Activated naive CD8-positive, alpha-beta T cell (primary cell): Measurements from ENCODE around the gene PILRA.
A peak's percentile ranks its signal among the peaks of the same experiment; 100 is the strongest.
"Not testable (repeated sequence)": the region's sequence is repeated elsewhere in the genome, so short reads cannot be mapped to it uniquely, and the experiment has no call there.

Experiments
- H3K27ac Mint-ChIP-seq: one replicate; pipeline ENCODE4 v1.8.0; 2021; ENCODE audit warnings: mixed read lengths
- H3K27me3 Mint-ChIP-seq: one replicate; pipeline ENCODE4 v1.8.0; 2021; ENCODE audit warnings: mixed read lengths
- H3K36me3 Mint-ChIP-seq: one replicate; pipeline ENCODE4 v1.8.0; 2021; ENCODE audit warnings: mixed read lengths
- H3K4me1 Mint-ChIP-seq: one replicate; pipeline ENCODE4 v1.8.0; 2021; ENCODE audit warnings: low read depth, mixed read lengths
- H3K4me3 Mint-ChIP-seq: one replicate; pipeline ENCODE4 v1.8.0; 2021; ENCODE audit warnings: mild to moderate bottlenecking, mixed read lengths
- H3K9me3 Mint-ChIP-seq: one replicate; pipeline ENCODE4 v1.8.0; 2021; ENCODE audit warnings: low read depth, mixed read lengths

PILRA gene

DNA sequence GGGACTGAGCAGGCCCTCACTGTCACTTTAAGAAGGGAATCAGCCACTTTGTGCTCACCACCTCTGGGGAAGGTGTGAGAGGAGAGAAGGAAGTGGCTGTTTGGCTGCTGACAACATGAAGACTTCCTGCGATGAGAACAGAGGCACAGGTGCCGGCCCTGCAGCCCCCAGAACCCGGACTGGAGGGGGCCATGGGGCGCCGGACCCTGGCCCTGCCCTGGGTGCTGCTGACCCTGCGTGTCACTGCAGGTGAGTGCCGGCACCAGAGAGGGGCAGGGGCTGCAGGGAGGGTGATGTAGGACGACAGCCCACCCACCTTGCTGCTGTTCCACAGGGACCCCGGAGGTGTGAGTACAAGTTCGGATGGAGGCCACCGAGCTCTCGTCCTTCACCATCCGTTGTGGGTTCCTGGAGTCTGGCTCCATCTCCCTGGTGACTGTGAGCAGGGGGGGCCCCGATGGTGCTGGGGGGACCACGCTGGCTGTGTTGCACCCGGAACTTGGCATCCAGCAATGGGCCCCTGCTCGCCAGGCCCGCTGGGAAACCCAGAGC is 21.0 kb upstream of the PILRA start:
- not testable (repeated sequence) for H3K27me3 Mint-ChIP-seq, H3K9me3 Mint-ChIP-seq, H3K36me3 Mint-ChIP-seq
- Mint-ChIP-seq H3K4me3 (peak overlapping the region; percentile 62), H3K4me1 (peaks cover 35% of the 10 kb centered on the region), H3K27ac (peak overlapping the region; percentile 58)

DNA sequence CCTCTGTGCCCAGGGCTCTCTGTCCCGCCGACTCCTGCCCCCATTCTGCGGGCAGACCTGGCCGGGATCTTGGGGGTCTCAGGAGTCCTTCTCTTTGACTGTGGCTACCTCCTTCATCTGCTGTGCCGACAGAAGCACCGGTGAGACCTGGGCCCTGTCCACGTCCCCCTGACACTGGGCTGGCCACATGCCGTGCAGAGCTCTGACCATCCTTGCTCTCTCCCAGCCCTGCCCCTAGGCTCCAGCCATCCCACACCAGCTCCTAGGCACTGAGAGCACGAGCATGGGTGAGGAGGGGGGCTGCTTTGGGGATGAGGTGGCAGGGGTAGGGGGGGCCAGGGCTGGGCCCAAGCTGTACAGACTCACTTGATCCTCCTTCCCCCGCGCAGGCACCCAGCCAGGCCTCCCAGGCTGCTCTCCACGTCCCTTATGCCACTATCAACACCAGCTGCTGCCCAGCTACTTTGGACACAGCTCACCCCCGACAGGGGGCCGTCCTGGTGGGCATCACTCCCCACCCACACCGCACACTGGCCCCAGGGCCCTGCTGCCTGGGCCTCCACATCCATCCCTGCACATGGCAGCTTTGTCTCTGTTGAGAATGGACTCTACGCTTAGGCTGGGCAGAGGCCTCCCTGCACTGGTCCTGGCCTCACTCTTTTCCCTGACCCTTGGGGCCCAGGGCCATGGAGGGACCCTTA is 20.2 kb upstream of the PILRA start:
- Mint-ChIP-seq H3K27me3 (no peaks in the 10 kb centered on the region), H3K36me3 (peaks cover 2% of the 10 kb centered on the region), H3K9me3 (no peaks in the 10 kb centered on the region), H3K4me1 (peaks cover 34% of the 10 kb centered on the region), H3K27ac (peak overlapping the region; percentile 86), H3K4me3 (peak overlapping the region; percentile 79)

DNA sequence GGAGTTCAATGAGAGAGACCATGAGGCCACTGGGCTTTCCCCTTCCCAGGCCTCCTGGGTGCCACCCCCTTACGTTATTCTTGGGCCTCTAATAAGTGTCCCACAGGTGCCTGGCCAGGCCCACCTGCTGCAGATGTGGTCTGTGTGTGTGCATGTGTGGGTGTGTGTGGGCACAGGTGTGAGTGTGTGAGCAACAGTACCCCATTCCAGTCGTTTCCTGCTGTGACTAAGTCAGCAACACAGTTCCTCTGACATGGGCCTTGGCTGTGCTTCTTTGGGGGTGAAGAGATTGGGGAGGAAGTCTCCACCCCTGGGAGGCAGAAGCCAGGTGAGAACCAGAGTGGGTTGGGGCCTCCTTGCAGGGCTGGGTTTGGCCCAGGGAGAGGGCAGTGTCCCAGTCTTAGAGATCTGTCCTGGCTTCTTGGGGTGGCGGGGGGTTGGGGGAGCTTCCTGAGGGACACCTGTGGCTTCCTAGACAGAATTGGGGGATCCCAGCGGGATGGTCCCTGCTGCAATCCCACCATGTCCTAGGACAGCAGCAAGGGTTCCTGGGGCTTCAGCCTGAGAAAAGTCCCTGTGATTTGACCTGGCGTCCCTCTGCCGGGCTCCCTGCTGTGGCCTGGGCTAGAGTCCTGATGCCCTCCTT is 19.5 kb upstream of the PILRA start:
- H3K36me3 Mint-ChIP-seq = peaks cover 2% of the 10 kb centered on the region
- H3K4me3 Mint-ChIP-seq = peak overlapping the region; percentile 79
- no peaks in the 10 kb centered on the region for H3K9me3 Mint-ChIP-seq

DNA sequence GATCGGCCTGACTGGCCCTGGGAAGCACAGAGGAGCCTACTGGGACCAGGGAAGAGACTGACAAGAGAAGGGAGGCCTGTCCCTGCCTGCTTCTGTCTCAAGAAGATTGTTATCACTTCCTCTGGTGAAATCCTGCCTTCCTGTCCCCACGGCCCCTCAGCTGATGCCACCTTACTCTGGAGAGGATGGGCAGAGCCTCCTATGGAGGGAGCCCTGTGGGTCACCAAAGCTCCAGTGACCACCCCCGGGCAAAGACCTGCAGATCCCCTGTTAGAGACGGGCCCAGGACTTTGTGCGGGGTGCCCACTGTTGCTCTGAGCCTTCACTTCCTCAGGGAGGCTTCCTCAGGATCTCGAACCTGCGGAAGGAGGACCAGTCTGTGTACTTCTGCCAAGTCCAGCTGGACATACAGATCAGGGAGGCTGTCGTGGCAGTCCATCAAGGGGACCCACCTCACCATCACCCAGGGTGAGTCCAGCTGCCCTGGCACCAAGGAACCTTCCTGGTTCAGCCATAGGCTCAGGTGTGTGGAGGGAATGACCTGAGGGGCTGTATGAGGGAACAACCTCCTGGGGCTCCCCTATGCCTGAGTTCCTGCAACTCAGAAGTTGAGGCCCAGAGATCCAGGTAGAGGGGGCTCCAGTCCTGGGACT is 16.7 kb upstream of the PILRA start:
- H3K4me1 Mint-ChIP-seq = peaks cover 20% of the 10 kb centered on the region
- H3K36me3 Mint-ChIP-seq = peaks cover 8% of the 10 kb centered on the region
- H3K4me3 Mint-ChIP-seq = no peak overlapping the region
- H3K9me3 Mint-ChIP-seq = no peaks in the 10 kb centered on the region
- H3K27me3 Mint-ChIP-seq = no peaks in the 10 kb centered on the region
- H3K27ac Mint-ChIP-seq = no peak overlapping the region

More for the DNA sequence above, 19.5 kb upstream of the PILRA start:
- Mint-ChIP-seq H3K27me3 (no peaks in the 10 kb centered on the region), H3K27ac (peak overlapping the region; percentile 86), H3K4me1 (peaks cover 34% of the 10 kb centered on the region)

DNA sequence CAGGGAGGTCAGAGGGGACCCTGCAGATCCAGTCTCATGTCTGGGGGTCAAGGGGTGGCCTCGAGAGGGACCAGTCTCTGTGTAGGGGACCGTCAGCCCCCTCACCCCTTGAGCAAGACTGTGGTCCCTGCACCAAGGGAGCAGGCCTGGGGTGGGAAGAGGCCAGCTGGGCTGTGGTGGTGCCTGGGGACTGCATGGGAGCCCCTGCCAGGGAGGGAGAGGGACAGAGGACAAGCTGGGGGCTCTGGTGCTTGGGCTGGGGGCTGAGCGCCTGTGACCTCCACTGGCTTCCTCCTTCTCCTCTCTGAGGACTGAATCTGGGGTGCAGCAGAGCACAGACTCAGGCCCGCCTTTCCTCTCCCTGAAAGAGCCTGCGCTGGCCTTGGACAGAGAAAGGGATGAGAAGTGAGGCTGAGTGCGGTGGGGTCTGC is 16.1 kb upstream of the PILRA start:
- Mint-ChIP-seq H3K27ac (peak overlapping the region; percentile 34), H3K4me3 (no peak overlapping the region)

DNA sequence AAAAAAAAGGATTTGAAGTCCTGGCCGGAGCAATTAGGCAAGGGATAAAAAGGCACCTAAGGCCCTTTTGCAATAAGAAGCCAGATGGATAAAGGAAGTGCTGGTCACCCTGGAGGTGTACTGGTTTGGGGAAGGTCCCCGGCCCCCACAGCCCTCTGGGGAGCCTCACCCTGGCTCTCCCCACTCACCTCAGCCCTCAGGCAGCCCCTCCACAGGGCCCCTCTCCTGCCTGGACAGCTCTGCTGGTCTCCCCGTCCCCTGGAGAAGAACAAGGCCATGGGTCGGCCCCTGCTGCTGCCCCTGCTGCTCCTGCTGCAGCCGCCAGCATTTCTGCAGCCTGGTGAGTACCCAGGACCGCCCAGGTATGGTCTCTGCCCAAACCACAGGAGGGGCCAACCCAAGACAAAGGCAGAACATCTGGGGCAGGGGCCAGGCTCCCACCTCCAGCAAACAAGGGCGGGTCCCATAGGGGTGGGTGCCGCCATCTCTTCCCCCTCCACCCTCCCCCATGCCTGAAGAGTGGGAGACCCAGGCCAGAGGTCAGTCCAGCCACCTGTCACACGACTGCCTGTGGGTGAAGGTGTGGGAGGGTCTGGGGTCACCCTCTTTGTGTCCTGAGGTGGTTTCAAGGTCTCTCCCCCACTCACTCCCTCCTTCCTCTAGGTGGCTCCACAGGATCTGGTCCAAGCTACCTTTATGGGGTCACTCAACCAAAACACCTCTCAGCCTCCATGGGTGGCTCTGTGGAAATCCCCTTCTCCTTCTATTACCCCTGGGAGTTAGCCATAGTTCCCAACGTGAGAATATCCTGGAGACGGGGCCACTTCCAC is 15.0 kb upstream of the PILRA start, which contains the start of gene PILRB:
PILRB (plus strand) TSS at position 91 of the 830 bp plus-strand sequence; CDS start at position 277, 186 bp downstream.
- H3K36me3 Mint-ChIP-seq = peaks cover 14% of the 10 kb centered on the region
- H3K27me3 Mint-ChIP-seq = no peaks in the 10 kb centered on the region
- H3K4me3 Mint-ChIP-seq = no peak within 1 kb of the TSS
- peaks cover 12% of the 10 kb centered on the region for H3K4me1 Mint-ChIP-seq
- H3K9me3 Mint-ChIP-seq = no peaks in the 10 kb centered on the region
- peak within 1 kb of the TSS; percentile 34 for H3K27ac Mint-ChIP-seq

More for the DNA sequence above, 16.1 kb upstream of the PILRA start:
- Mint-ChIP-seq H3K9me3 (no peaks in the 10 kb centered on the region), H3K27me3 (no peaks in the 10 kb centered on the region), H3K4me1 (peaks cover 16% of the 10 kb centered on the region), H3K36me3 (peaks cover 11% of the 10 kb centered on the region)

DNA sequence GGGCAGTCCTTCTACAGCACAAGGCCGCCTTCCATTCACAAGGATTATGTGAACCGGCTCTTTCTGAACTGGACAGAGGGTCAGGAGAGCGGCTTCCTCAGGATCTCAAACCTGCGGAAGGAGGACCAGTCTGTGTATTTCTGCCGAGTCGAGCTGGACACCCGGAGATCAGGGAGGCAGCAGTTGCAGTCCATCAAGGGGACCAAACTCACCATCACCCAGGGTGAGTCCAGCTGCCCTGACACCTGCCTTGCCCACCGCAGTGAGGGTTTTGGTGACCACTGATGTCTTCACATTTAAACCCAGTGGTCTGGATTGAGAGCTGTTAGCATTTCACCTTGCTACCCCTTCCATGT is 14.5 kb upstream of the PILRA start:
- Mint-ChIP-seq H3K4me3 (no peak overlapping the region), H3K27ac (no peak overlapping the region), H3K27me3 (no peaks in the 10 kb centered on the region), H3K9me3 (no peaks in the 10 kb centered on the region), H3K4me1 (peaks cover 6% of the 10 kb centered on the region), H3K36me3 (peaks cover 15% of the 10 kb centered on the region)

DNA sequence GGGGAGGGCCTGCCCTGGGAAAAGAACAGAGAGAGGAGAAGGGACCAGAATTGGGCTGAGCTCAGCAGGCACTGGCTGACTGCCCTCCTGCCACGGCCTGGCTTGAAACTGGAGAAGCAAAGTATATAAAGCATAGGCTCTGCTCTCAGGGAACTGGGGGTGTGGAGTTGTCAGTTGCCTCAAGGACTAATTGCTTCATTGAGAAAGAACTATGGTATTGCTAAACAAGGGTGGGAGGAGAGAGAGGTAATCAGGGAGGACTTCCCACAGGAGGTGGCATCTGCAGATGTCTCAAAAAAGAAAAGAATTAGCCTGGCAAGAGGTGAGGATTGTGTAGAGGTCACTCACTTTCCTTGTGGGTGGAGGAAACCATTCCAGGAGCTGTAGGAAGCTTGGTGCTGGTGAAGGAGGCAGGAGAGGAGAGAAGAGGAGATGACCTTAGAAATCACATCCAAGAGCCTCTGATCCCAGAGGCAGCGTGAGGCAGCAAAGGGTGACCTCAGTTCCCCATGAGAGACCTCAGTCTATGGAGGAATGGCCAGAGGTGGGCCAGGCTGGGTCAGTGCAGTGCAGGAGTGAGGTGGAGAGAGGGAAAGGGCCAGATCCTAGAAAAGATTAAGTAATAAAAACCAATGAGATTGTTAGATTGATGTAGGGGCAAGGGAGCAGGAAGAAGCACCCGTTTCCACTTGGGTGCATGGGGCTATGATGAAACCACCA is 13.0 kb upstream of the PILRA start:
- Mint-ChIP-seq H3K27me3 (no peaks in the 10 kb centered on the region), H3K4me3 (no peak overlapping the region), H3K36me3 (peaks cover 15% of the 10 kb centered on the region), H3K9me3 (no peaks in the 10 kb centered on the region), H3K27ac (peak overlapping the region; percentile 41), H3K4me1 (peaks cover 4% of the 10 kb centered on the region)

DNA sequence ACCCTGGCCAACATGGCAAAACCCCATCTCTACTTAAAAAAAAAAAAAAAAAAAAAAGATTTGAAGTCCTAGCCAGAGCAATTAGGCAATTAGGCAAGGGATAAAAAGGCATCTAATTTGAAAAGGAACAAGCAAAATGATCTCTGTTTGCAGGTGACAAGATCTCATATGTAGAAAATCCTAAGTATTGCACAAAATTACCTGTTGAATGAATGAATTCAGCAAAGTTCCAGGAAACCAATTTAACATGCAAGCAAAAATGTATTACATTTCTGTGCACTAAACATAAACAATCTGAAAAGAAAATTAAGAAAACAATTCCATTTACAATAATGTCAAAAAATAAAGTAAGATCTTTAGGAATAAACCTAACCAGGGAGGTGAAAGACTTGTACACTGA is 10.2 kb upstream of the PILRA start:
- Mint-ChIP-seq H3K27ac (no peak overlapping the region), H3K4me1 (peaks cover 29% of the 10 kb centered on the region), H3K36me3 (peaks cover 18% of the 10 kb centered on the region), H3K27me3 (no peaks in the 10 kb centered on the region), H3K9me3 (no peaks in the 10 kb centered on the region), H3K4me3 (no peak overlapping the region)

DNA sequence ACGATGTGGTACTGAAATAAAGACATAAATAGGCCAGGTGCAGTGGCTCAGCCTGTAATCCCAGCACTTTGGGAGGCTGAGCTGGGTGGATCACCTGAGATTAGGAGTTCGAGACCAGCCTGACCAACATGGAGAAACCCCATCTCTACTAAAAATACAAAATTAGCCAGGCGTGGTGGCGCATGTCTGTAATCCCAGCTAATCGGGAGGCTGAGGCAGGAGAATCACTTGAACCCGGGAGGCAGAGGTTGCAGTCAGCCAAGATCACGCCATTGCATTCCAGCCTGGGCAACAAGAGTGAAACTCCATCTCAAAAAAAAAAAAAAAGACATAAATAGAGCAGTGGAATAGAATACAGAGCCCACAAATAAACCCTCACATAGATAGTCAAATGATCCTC is 9.5 kb upstream of the PILRA start:
- Mint-ChIP-seq H3K4me1 (peaks cover 31% of the 10 kb centered on the region), H3K36me3 (peaks cover 18% of the 10 kb centered on the region)
- H3K27me3 Mint-ChIP-seq = not testable (repeated sequence)

DNA sequence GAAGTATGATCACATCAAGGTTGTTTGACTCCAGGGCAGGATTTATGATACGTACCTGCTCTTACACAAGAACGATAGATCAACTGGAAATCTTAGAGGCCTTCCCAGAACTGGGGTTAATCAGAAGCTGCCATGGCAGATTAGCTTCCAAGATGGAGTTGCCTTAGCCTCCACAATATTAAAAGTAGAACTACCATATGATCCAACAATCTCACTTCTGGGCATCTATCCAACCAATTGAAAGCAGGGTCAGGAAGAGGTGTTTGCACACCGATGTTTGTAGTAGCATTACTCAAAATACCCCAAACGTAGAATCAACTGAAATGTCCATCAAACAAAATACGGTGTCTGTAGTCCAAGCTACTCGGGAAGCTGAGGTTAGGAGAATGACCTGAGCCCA is 8.8 kb upstream of the PILRA start:
- H3K27me3 Mint-ChIP-seq = no peaks in the 10 kb centered on the region
- H3K9me3 Mint-ChIP-seq = no peaks in the 10 kb centered on the region
- peaks cover 18% of the 10 kb centered on the region for H3K36me3 Mint-ChIP-seq
- no peak overlapping the region for H3K4me3 Mint-ChIP-seq
- H3K27ac Mint-ChIP-seq = peak overlapping the region; percentile 7
- H3K4me1 Mint-ChIP-seq = peaks cover 31% of the 10 kb centered on the region

More for the DNA sequence above, 9.5 kb upstream of the PILRA start:
- H3K9me3 Mint-ChIP-seq, H3K27ac Mint-ChIP-seq, H3K4me3 Mint-ChIP-seq: not testable (repeated sequence)

DNA sequence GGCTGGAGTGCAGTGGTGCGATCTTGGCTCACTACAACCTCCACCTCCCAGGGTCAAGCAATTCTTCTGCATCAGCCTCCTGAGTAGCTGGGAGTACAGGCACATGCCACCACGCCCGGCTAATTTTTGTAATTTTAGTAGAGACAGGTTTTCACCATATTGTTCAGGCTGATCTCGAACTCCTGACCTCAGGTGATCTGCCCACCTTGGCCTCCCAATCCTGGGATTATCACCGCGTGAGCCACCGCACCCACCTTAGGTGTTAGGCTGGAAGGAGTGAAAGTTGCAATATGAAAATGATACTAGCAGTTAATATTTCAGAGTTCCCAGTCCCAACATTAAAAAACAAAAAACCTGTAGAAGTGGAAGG is 7.3 kb upstream of the PILRA start:
- not testable (repeated sequence) for H3K27me3 Mint-ChIP-seq, H3K9me3 Mint-ChIP-seq
- H3K36me3 Mint-ChIP-seq = peaks cover 12% of the 10 kb centered on the region
- peak overlapping the region; percentile 91 for H3K27ac Mint-ChIP-seq
- peaks cover 34% of the 10 kb centered on the region for H3K4me1 Mint-ChIP-seq
- H3K4me3 Mint-ChIP-seq = peak overlapping the region; percentile 20

DNA sequence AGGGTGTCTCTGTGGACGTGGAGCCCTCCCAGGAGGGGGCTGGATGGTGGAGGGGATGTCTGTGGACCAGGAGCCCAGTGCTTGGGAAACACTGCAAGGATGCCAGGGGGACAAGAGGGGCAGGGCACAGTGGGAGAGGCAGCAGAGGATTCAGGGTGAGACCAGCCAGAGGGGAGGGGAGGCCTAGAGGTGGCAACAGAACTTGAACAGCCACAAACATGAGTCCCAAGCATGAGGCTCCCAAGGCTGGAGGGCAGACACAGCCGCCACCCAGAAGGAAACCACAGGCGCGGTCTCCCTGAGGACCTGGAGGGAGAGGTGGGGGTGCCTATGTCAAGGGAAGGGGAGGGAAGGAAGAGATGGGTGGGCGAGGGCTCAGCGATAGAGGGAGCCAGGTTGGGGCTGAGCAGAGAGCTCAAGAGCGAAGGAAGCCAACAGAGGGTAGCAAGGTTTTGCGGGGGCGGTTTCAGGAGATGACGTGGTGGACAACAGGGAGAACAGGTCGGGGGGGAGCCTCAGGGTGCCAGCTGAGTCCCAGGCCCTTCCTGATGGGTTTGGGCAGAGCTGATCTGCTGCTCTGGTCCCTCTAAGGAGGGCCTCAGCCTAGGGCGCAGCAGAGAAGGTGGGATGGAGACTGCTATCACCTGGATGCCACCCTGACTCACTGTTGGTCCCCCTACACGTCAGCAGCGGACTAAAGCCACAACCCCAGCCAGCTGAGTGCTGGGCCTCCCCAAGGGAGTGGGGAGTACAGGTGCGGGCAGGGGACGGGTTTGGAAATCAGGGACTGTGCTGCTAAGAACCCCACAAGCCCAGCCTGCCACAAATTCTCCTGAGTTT is 6.7 kb upstream of the PILRA start:
- H3K4me1 Mint-ChIP-seq = peaks cover 40% of the 10 kb centered on the region
- no peaks in the 10 kb centered on the region for H3K9me3 Mint-ChIP-seq
- peaks cover 12% of the 10 kb centered on the region for H3K36me3 Mint-ChIP-seq

More for the DNA sequence above, 6.7 kb upstream of the PILRA start:
- H3K27ac Mint-ChIP-seq = peak overlapping the region; percentile 91
- H3K4me3 Mint-ChIP-seq = peak overlapping the region; percentile 23
- H3K27me3 Mint-ChIP-seq = no peaks in the 10 kb centered on the region
